Measurements from ENCODE around the gene SH3YL1.

DNA sequence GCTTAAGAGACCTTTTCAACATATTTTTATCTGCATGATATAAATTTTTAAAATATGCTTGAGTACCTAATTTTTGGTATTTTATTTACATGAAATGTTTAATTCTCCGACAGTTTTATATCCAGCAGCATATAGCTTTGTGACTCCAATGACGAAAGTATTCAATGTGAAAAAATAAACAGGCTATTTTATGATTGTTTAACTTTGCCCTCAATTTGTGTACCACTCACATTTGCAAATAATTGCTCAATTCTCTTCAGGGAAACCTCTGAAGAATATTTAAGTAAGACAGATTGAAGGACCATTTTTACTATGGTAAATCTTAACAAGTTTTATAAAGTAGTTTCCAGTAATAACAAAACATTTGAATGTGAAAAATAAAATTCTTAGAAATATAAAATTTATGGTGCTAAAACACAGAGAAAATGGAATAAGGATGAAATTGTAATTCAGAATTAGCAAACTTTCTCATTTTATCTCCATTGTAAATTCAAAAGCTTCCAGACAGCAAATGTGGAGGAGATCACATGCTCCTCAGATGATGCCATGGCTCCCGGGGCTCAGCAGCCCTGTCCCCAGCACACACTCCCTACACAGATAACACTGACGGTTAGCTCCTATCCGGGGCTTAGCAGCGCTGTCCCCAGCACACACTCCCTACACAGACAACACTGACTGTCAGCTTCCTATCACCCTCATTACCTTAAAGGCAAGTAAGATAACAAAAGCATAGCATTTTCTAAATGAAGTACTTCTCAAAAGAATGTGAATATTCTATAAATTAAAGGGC lies 39.7 kb downstream of the SH3YL1 start:
- TF ChIP-seq, protein P1, sequence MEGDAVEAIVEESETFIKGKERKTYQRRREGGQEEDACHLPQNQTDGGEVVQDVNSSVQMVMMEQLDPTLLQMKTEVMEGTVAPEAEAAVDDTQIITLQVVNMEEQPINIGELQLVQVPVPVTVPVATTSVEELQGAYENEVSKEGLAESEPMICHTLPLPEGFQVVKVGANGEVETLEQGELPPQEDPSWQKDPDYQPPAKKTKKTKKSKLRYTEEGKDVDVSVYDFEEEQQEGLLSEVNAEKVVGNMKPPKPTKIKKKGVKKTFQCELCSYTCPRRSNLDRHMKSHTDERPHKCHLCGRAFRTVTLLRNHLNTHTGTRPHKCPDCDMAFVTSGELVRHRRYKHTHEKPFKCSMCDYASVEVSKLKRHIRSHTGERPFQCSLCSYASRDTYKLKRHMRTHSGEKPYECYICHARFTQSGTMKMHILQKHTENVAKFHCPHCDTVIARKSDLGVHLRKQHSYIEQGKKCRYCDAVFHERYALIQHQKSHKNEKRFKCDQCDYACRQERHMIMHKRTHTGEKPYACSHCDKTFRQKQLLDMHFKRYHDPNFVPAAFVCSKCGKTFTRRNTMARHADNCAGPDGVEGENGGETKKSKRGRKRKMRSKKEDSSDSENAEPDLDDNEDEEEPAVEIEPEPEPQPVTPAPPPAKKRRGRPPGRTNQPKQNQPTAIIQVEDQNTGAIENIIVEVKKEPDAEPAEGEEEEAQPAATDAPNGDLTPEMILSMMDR (conservative IDR thresholded peaks at IDR 0.05; ENCODE audit: low read depth, low read length), result no peak
- TF ChIP-seq EZH2phosphoT487 (IDR thresholded peaks at IDR 0.05; ENCODE audit: borderline replicate concordance, low read length) (no peak), EZH2 (IDR thresholded peaks at IDR 0.05; ENCODE audit: low read length, unreplicated experiment) (no peak)
